GM13976 (cell line): ENCODE data around the gene CCZ1B.
"Not testable (repeated sequence)": the region's sequence is repeated elsewhere in the genome, so short reads cannot be mapped to it uniquely, and the experiment has no call there.

ENCODE experiments used
- DNase-seq: peaks from one replicate; pipeline ENCODE4 v3.0.0; 2012; ENCODE audit warnings: low spot score
- in situ Hi-C: fragments of 300-500 bp; cut with MboI; formaldehyde crosslinking; loops from one replicate; pipeline ENCODE4 v1.12.0; 2022; ENCODE audit warnings: low sequenced_read_pairs, mixed read lengths, inconsistent platforms; ENCODE audit not compliant: unreplicated experiment
- TF ChIP-seq, protein P1 (sequence below): IDR thresholded peaks from 2 replicates; pipeline ENCODE4 v1.5.1; 2012; ENCODE audit warnings: borderline replicate concordance, mild to moderate bottlenecking; ENCODE audit not compliant: insufficient read depth; ENCODE audit errors: extremely low read depth, missing control alignments, control extremely low read depth

Gene CCZ1B

DNA sequence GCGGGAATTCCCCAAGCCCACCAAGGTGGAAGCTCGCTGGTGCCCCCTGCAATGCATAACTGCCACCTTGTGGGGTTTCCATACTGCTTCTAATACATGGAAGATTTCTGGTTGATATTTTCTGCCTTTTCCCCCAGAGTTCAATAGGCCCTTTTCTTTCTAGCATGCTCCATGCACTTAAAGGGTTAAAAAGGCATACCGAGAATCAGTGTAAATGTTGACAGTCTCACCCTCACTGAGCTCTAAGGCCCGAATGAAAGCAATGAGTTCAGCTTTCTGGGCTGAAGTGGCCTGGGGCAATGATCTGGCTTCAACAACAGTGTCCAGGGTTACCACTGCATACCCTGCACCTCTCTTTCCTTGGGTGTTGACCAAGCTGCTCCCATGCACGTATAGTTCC, 17.0 kb upstream of the CCZ1B start:
- DNase-seq, result not testable (repeated sequence)

DNA sequence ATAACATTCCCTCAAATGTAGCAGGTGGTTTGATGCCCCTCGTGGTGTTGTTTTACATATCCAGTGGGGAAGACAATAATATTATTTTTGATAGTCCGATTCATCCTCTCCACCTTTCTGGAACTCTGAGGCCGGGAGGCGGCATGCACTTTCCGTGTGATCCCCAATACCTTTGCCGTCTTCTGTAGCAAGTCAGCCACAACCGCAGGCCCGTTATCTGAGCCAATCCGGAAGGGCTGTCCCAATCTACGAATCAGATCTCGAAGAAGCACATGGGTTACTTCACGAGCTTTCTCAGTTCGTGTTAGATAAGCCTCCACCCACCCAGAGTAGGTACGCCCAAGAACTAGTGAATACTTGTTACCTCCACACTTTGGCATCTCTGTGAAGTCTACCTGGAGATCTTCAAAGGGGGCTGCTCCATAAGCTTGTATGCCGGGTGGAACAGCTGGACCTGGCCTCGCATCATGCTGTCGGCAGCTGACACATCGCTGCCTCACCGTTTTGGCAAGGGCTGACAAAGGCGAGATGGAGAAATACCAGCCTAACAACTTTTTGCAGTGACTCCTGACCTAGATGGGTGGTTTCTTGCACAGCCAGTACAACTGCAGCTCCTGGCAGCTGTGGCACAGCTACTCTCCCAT, 16.3 kb upstream of the CCZ1B start:
- in situ Hi-C loops, DNase-seq: not testable (repeated sequence)

More for the DNA sequence above, 17.0 kb upstream of the CCZ1B start:
- in situ Hi-C loops, result not testable (repeated sequence)

DNA sequence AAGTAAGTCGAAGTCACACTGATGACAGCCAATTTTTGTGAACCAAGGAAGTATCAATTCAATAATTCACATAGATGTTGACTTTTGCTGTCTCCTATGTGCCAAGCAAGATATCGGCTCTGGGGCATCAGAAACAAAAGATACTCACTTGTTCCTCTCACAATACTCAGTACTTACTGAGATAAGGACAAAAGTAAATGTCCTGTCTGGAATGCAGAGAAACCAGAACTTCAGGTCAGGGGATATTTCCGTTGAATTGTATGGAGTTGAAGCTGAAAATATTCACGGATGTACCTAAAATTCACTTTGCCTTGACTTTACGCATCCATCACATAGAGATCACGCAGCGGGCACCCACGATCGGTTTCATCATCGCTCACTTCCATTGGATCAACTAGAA, 11.0 kb upstream of the CCZ1B start:
- in situ Hi-C loops, DNase-seq: not testable (repeated sequence)

DNA sequence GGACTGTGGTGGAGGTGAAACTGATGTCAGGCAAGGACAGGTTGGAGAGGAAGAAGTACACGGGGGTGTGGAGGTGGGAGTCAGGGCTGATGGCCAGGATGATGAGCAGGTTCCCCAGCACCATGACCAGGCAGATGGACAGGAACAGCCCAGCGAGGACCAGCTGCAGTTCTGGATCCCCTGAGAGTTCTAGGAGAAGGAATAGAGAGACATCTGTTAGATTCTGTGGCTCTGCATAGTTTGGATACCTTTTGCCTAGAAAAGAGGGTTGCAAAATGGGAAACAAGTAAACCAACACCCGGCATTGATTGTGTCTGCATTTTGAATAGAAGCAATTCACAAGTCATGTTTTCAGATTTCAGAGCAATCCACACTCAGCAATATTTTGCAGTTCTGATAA, 9.4 kb upstream of the CCZ1B start:
- in situ Hi-C loops, DNase-seq: not testable (repeated sequence)

DNA sequence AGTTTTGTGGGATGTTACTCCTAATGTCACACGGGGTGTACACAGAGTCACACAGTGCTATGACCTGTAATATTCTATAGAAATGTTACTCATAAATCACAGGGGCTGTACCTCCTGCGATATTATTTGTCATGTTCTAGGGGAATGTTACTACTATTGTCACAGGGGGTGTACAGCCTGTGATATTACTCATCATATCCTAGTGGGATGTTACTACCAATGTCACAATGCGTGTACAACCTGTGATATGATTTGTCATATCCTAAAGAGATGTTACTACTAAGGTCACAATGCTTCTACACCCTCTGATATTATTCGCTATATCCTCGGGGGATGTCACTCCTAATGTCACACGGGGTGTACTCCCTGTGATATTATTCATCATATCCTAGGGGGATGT, 7.6 kb upstream of the CCZ1B start:
- DNase-seq, result no peak
- in situ Hi-C loops, result no loop called here
- TF ChIP-seq, protein P1, sequence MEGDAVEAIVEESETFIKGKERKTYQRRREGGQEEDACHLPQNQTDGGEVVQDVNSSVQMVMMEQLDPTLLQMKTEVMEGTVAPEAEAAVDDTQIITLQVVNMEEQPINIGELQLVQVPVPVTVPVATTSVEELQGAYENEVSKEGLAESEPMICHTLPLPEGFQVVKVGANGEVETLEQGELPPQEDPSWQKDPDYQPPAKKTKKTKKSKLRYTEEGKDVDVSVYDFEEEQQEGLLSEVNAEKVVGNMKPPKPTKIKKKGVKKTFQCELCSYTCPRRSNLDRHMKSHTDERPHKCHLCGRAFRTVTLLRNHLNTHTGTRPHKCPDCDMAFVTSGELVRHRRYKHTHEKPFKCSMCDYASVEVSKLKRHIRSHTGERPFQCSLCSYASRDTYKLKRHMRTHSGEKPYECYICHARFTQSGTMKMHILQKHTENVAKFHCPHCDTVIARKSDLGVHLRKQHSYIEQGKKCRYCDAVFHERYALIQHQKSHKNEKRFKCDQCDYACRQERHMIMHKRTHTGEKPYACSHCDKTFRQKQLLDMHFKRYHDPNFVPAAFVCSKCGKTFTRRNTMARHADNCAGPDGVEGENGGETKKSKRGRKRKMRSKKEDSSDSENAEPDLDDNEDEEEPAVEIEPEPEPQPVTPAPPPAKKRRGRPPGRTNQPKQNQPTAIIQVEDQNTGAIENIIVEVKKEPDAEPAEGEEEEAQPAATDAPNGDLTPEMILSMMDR, result no peak

DNA sequence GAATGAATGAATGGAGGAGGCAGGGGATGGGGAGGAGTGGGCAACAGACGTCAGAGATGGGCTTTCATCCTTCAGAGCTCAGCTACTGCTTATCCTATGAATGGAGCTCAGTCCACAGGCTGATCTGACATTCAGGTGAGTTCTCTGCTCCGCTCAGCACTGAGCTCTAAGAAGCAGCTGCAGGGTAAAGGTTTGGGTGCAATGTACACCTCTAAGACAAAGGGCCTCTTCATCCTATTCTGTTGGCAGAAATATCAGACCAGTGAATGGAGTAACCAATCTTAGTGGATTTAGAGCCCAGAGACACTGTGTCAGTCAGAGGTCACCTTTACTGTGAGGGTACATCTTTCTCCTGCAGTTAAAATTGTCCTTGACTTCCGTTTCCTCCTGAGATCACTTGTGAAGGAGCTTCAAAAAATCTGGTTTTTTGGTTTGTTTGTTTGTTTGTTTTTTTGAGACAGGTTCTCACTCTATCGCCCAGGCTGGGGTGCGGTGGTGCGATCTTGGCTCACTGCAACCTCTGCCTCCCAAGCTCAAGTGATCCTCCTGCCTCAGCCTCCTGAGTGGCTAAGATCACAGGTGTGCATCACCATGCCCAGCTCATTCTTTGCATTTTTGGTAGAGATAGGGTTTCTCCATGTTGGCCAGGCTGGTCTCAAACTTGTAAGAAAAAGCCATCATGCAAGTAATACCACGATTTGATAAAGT, 5.1 kb upstream of the CCZ1B start:
- TF ChIP-seq, protein P1, result no peak
- in situ Hi-C loops, result no loop called here
- no peak for DNase-seq

DNA sequence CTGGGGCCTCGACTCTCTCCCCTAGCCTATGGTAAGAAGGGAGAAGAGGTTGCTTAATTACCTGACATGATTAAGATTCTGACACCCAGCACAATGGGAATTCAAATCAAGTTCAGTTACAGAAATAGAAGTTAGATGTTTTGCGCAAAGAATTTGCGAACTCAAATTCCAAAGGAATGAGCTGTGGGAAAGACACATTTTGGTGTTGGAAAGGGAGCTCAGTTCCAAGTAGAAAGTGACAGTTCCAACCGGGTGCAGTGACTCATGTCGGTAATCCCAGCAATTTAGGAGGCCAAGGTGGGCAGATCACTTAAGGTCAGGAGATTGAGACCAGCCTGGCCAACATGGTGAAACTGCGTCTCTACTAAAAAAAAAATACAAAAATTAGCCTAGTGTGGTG, 4.0 kb upstream of the CCZ1B start:
- DNase-seq, in situ Hi-C loops: not testable (repeated sequence)

DNA sequence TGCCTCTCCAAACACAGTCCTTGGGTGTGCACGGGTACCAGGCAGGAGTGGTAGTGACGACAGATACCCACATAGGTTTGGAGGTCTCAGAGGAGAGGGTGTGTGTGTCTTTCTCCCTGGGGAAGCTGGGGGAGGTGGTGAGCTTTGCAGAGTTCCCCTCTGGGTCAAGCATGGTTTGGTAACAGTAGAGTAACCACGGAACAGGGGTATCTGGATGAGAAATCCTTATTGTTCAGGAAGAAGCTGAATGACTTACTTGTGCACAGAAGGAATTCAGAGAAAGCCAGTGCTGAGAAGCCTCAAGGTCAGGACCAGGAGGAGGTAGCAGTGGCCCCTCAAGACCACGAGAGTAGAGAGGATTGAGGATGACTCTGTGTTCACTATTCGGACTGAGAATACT, 3.5 kb upstream of the CCZ1B start:
- in situ Hi-C loops, DNase-seq: not testable (repeated sequence)

DNA sequence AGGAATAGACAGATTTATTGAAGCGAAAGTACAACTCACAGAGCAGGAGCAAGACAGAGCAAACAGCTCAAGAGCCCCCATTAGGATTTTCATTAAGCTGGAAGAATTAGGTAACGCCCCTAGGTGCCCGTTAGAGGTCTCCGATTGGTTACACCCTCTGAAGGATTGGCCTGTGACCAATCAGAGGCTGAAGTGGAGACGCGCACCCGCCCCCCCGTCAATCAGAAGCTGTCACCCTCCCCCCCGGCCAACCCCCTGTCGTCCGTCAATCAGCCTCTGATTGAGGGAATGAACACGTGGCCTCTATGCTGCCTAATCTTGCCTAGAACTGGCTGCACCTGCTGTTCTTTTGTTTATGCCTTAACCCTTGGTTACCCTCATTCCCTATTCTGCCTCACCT, 1.1 kb upstream of the CCZ1B start:
- in situ Hi-C loops, DNase-seq: not testable (repeated sequence)

DNA sequence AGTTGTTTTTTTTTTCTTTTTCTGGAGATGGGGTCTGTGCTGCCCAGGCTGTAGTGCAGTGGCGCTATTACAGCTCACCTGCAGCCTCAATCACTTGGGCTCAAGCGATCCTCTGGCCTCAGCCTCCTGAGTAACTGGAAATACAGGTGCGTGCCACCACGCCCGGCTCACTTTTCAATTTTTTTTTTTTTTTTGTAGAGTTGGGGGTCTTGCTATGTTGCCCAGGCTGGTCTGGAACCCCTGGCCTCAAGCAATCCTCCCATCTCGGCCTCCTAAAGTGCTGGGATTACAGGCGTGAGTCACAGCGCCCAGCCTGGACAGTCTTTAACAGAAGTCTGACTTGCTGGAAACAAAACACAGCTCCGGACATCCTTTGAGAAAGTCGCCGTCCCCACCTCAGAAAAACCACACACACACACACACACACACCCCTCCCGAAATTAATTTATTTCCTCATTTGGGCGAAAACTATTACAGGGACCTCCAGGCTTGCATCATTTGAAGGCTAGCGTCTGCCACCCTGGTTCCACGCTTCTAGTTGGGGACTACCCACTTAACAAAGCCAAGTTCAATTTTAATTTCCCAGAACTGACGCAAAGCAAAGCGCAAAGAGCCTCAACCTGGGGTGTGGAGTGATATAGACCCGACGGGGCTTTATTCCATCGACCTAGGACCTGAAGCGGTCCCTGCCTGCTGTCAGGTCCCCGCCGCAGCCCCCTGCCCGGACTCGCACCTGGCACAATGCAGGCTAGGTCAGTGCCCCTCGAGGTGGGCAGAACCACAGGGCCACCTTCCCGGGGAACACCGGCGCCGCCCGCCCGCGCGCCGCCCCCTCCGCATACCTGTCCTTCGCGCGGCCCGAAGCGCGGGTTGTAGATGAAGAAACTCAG, 594 bp downstream of the CCZ1B start:
- DNase-seq, in situ Hi-C loops: not testable (repeated sequence)

DNA sequence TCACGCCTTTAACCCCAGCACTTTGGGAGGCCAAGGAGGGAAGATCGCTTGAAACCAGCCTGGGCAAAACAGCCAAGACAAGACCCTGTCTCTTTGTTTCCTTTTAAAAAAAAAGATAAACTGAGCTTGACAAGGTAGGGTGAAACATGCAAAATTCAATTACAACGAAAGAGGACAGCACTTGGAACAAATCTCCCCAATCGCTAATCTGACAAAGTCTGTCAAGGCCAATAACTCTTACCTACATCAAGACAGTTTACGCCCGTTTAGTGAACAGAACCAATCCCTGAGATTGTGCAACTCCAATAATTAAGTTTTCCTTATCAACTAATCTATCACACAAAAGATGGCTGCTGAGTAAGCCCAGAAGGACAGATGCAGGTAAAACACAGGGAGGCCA, 4.5 kb downstream of the CCZ1B start:
- DNase-seq, result not testable (repeated sequence)
- in situ Hi-C loops, result loop anchor here (25.0 kb wide), 1 partner anchor 909 kb away; no protein-coding TSS in a partner anchor

DNA sequence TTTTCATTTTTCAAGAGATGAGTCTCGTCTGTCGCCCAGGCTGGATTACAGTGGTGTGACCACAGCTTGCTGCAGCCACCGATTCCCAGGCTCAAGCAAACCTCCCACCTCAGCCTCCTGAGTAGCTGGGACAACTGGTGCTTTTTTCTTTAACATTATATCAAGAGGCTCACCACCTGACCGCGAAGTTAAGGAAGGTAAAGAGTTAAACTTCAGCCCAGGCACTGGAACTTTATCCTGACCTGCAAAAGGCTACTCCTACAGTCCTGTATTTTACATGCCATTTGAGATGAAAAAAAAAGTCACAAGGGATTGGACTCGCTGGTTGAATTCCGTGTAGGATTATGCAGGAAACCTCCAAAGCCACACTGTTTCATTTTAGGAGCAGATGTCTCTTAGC, 10.6 kb downstream of the CCZ1B start:
- not testable (repeated sequence) for DNase-seq
- in situ Hi-C loops, result loop anchor here (25.0 kb wide), 1 partner anchor 903 kb away; no protein-coding TSS in a partner anchor

DNA sequence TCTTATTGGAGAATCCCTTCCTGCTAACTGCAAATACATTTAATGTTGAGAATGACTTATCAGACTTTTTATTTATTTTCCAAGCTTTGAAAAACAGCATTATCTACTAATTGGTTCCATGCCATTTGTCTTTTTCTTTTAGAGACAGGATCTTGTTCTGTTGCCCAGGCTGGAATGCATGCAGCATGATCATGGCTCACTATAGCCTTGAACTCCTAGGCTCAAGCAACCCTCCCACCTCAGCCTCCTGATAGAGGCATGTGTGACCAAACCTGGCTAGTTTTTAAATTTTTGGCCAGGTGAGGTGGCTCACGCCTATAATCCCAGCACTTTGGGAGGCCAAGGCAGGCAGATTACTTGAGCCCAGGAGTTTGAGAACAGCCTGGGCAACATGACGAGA, 13.1 kb downstream of the CCZ1B start:
- in situ Hi-C loops, result loop anchor here (25.0 kb wide), 1 partner anchor 901 kb away; no protein-coding TSS in a partner anchor
- not testable (repeated sequence) for DNase-seq

DNA sequence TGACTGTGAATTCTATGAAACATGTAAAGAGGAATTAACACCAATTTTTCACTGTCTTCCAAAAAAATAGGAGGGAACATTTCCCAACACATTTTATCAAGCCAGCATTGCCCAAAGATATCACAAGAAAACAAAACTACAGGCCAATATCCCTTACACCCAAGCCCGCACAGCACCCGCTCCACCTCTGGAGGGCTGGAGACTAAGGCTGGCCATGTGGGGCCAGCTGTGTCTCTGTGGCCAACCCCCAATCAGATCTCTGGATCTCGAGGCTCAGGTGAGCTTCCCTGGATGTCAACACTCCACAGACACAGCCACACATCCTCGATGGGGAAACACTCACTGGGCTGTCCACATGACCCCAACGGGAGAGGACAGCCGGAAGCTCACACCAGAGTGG, 18.1 kb downstream of the CCZ1B start:
- in situ Hi-C loops, result loop anchor here (25.0 kb wide), 1 partner anchor 896 kb away; no protein-coding TSS in a partner anchor
- not testable (repeated sequence) for DNase-seq

DNA sequence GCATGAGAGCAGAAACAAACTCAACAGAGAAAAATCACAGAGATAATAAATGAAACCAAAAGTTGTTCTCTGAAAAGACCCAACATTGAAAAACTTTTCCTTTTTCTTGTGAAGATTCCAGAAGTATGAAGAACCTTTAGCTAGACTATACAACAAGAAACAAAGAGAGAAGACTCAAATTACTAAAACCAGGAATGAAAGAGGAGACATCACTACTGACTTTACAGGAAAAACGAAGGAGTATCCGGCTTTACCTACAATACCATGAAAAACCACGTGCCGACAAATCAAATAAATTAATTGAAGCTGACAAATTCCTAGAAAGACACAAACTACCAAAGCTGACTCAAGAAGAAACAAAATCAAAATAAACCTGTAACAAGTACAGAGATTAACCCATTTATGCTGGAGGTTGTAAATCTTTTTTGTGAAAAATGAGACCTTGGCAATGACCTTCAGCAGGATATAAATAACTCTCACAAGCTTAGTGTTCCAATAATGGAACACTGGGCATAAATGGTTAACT, 18.6 kb downstream of the CCZ1B start:
- in situ Hi-C loops, result loop anchor here (25.0 kb wide), 1 partner anchor 895 kb away; no protein-coding TSS in a partner anchor
- DNase-seq, result not testable (repeated sequence)
